Fibroblast of mammary gland (primary cell): Measurements from ENCODE around the gene SSBP3.

ENCODE experiments used
- DNase-seq: peaks from one replicate; pipeline ENCODE4 v3.0.0-alpha.2; 2010; ENCODE audit warnings: low read depth
- H3K4me3 ChIP-seq: 2 replicates; pipeline ENCODE4 v1.5.1; 2011; ENCODE audit warnings: low read depth, mild to moderate bottlenecking, low read length, moderate library complexity; ENCODE audit not compliant: control insufficient read depth
- TF ChIP-seq, protein P1 (sequence below): conservative IDR thresholded peaks from 2 replicates; pipeline ENCODE4 v1.5.1; 2011; ENCODE audit warnings: low read depth, low read length, inconsistent platforms; ENCODE audit not compliant: control insufficient read depth, insufficient read depth

The SSBP3 gene

GRCh38 chr1:54358503-54359168 lies 47.6 kb downstream of the SSBP3 start:
- TF ChIP-seq, protein P1, sequence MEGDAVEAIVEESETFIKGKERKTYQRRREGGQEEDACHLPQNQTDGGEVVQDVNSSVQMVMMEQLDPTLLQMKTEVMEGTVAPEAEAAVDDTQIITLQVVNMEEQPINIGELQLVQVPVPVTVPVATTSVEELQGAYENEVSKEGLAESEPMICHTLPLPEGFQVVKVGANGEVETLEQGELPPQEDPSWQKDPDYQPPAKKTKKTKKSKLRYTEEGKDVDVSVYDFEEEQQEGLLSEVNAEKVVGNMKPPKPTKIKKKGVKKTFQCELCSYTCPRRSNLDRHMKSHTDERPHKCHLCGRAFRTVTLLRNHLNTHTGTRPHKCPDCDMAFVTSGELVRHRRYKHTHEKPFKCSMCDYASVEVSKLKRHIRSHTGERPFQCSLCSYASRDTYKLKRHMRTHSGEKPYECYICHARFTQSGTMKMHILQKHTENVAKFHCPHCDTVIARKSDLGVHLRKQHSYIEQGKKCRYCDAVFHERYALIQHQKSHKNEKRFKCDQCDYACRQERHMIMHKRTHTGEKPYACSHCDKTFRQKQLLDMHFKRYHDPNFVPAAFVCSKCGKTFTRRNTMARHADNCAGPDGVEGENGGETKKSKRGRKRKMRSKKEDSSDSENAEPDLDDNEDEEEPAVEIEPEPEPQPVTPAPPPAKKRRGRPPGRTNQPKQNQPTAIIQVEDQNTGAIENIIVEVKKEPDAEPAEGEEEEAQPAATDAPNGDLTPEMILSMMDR: no peak
- DNase-seq: peak; percentile 33
- H3K4me3 ChIP-seq: no peak overlapping the region

DNA sequence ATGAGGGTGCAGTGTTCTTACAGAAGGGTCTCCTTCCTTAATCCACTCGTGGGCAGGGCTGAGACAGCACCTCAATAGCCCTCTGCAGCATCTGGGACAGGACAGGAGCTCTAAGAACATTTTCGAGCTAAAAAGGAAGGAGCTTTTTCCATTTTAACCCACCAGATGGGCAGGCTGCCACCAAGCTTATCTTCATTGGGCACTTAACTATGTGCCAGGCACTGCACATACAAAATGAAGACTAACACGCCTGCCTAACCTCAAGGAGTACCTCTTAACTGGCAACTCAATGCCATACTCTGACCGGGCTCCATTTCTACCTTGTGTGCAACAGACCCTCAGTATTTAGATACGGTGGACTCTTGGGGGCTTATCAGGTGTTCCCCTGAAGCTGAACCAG lies 48.2 kb downstream of the SSBP3 start:
- TF ChIP-seq, protein P1: no peak
- DNase-seq: no peak
- H3K4me3 ChIP-seq: no peak overlapping the region

DNA sequence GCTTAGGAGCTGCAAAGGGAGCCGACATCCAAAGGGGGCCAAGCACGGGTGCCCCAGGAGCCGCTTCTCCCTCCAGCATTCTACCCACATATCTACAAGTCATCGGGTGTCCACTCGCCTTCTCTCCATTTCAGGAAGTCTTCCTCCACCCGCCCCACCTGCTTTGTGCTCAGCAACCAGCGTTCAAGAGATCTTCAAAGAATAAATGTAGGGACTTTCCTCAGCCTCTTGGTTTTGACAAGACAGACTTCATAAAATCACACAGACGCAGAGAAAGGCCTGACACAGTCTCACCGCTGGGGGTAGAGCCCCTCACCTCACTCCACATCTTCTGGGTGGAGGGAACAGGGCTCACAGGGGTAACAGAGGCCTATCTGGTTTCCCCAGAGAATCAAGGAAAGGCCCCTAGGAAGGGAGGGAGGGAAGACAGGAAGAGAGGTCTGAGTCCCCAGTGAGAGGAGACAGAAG lies 49.5 kb downstream of the SSBP3 start:
- TF ChIP-seq, protein P1: no peak
- no peak for DNase-seq
- H3K4me3 ChIP-seq: no peak overlapping the region

- no peak overlapping the region for H3K4me3 ChIP-seq
- TF ChIP-seq, protein P1: no peak
- DNase-seq: no peak
These were observed 50.1 kb downstream of the SSBP3 start for GRCh38 chr1:54355931-54356679.

DNA sequence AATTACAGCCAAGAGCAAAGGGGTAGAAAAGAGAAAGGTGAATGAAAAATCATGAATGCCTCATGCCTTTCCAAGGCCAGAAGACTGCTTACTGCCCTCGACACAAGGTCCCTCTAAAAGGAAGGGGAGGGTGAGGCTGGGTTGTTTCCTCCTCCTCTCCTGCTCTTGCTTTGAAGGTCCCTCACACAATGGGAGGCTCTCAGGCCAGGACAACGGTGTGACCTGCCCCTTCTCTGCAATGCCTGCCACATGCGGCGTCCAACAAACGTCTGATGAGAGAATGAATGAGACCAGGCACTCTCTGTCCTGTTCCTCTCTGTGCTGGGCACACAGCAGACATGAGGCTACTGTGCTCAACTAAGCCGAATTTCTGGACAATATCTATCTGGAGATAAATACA lies 51.3 kb downstream of the SSBP3 start:
- no peak for DNase-seq
- TF ChIP-seq, protein P1: no peak
- no peak overlapping the region for H3K4me3 ChIP-seq

- TF ChIP-seq, protein P1: no peak
- H3K4me3 ChIP-seq: no peak overlapping the region
- no peak for DNase-seq
These were observed 52.2 kb downstream of the SSBP3 start for GRCh38 chr1:54353959-54354358.
